Body of pancreas (tissue), 4 donors: ENCODE measurements around the gene COL18A1. TPM values are rescaled to one million over a fixed set of nuclear protein-coding genes. Genes with fewer than 3 reads are reported as not detected.
A peak's percentile ranks its signal among the peaks of the same experiment; 100 is the strongest.

Experiments
- ATAC-seq: fragments of 150-250 bp; one replicate; pipeline ENCODE4 v1.9.1; 2016
- DNase-seq, 4 donors: peaks; one replicate each; pipeline ENCODE4 v3.0.0-alpha.2; 2019
- H3K27ac ChIP-seq, 4 donors: fragments of 200-600 bp; sonication (generic); 1 replicate in 3 of 4; 2 replicates in 1 of 4; pipeline versions ENCODE4 v1.5.1 to v1.6.1; 2016 to 2019; ENCODE audit warnings: mild to moderate bottlenecking in 1 of 4, mixed read lengths in 1 of 4, moderate library complexity in 1 of 4
- H3K27me3 ChIP-seq, 2 donors: fragments of 200-600 bp; sonication (generic); one replicate each; pipeline ENCODE4 v1.6.0; 2016; ENCODE audit warnings: mild to moderate bottlenecking in 1 of 2
- H3K36me3 ChIP-seq, 2 donors: fragments of 200-600 bp; sonication (generic); replicated peaks in 1 of 2; 2 replicates each; pipeline ENCODE4 v1.5.1; 2016; ENCODE audit warnings: low read depth in 2 of 2; ENCODE audit not compliant: insufficient read depth in 1 of 2
- H3K4me1 ChIP-seq: fragments of 200-600 bp; sonication (generic); one replicate; pipeline ENCODE4 v1.6.0; 2016
- H3K4me3 ChIP-seq, 2 donors: fragments of 200-600 bp; sonication (generic); 1 replicate in 1 of 2; 2 replicates in 1 of 2; pipeline ENCODE4 v1.5.1; 2016 to 2019
- H3K9me3 ChIP-seq, 3 donors: fragments of 200-600 bp; sonication (generic); 1 replicate in 2 of 3; 2 replicates in 1 of 3; pipeline ENCODE4 v1.5.1; 2016
- CTCF ChIP-seq, 7 experiments: fragments of 450-650 bp in 4 of 7; fragments of 200-600 bp in 3 of 7; sonication (generic) in 3 of 7; IDR thresholded peaks; one replicate each; pipeline ENCODE4 v1.5.1; 2016 to 2019; ENCODE audit warnings: antibody characterized with exemption in 7 of 7
- POLR2A ChIP-seq, 3 donors: fragments of 450-650 bp; IDR thresholded peaks; one replicate each; pipeline ENCODE4 v1.6.1; 2016; ENCODE audit warnings: antibody characterized with exemption in 3 of 3, mild to moderate bottlenecking in 2 of 3
- WGBS, 2 donors: methylation state at CpG; one replicate each; pipeline ENCODE4 v1.1.5; 2017; 5-methylcytosine and 5-hydroxymethylcytosine counted together
- intact Hi-C: fragments of 100-400 bp; cut with DNase I; formaldehyde crosslinking; loops from one replicate; pipeline ENCODE4 v1.15.1; 2023
- total RNA-seq, 2 donors: library from RNA; depleted of rRNA; stranded (reverse); fragments of >200 nt; gene quantifications; one replicate each; pipeline ENCODE4 v1.1.0, GENCODE V29; 2016

The COL18A1 gene
- total RNA-seq, 2 donors from 2014 or later: 108 to 284 TPM

GRCh38 chr21:45411810-45412206 lies 6.8 kb downstream of the COL18A1 start:
- Histone ChIP-seq H3K9me3 (no peaks in the 10 kb centered on the region), H3K4me1 (peaks cover 69% of the 10 kb centered on the region), H3K27ac (peak overlapping the region in 2 of 4 donors; percentile 65 to 94), H3K4me3 (no peak overlapping the region), H3K36me3 (no peaks in the 10 kb centered on the region), H3K27me3 (no peaks in the 10 kb centered on the region)
- WGBS, 2 donors: 51 to 58% methylated on average over 18 of the region's 18 CpGs
- intact Hi-C loops: loop anchor here (10.0 kb wide), 1 partner anchor 87 kb away; no protein-coding TSS in a partner anchor
- DNase-seq (peak in 1 of 4 donors; percentile 5), ATAC-seq (no peak)
- no peak for TF ChIP-seq POLR2A (IDR thresholded peaks at IDR 0.05)
- TF ChIP-seq CTCF (IDR thresholded peaks at IDR 0.05): no peak

- H3K27ac ChIP-seq: peak overlapping the region in 1 of 4 donors; percentile 17
Measured at GRCh38 chr21:45412491-45412890, 7.5 kb downstream of the COL18A1 start.

GRCh38 chr21:45412909-45413611 lies 8.1 kb downstream of the COL18A1 start:
- Histone ChIP-seq H3K27me3 (no peaks in the 10 kb centered on the region), H3K36me3 (no peaks in the 10 kb centered on the region), H3K9me3 (no peaks in the 10 kb centered on the region), H3K27ac (peak overlapping the region in 1 of 4 donors; percentile 17), H3K4me3 (no peak overlapping the region), H3K4me1 (peaks cover 69% of the 10 kb centered on the region)
- no peak for TF ChIP-seq CTCF (IDR thresholded peaks at IDR 0.05)
- DNase-seq (peak in 1 of 4 donors; percentile 8), ATAC-seq (no peak)
- WGBS, 2 donors: 55 to 57% methylated on average over 25 to 27 of the region's 27 CpGs
- intact Hi-C loops: loop anchor here (10.0 kb wide), 1 partner anchor 88 kb away; no protein-coding TSS in a partner anchor

More at GRCh38 chr21:45412491-45412890, 7.5 kb downstream of the COL18A1 start:
- WGBS, 2 donors: 64 to 70% methylated on average over 5 to 7 of the region's 7 CpGs
- H3K36me3 ChIP-seq: no peaks in the 10 kb centered on the region
- intact Hi-C loops: loop anchor here (10.0 kb wide), 1 partner anchor 88 kb away; no protein-coding TSS in a partner anchor
- ATAC-seq (no peak), DNase-seq (peak in 2 of 4 donors; percentile 3 to 7)
- H3K4me1 ChIP-seq: peaks cover 69% of the 10 kb centered on the region
- no peaks in the 10 kb centered on the region for H3K9me3 ChIP-seq
- no peaks in the 10 kb centered on the region for H3K27me3 ChIP-seq
- TF ChIP-seq CTCF (IDR thresholded peaks at IDR 0.05): no peak
- no peak for TF ChIP-seq POLR2A (IDR thresholded peaks at IDR 0.05)
- no peak overlapping the region for H3K4me3 ChIP-seq

- Histone ChIP-seq H3K27ac (peak overlapping the region in 1 of 4 donors; percentile 17), H3K36me3 (no peaks in the 10 kb centered on the region), H3K4me1 (peaks cover 69% of the 10 kb centered on the region), H3K4me3 (no peak overlapping the region), H3K27me3 (no peaks in the 10 kb centered on the region), H3K9me3 (no peaks in the 10 kb centered on the region)
- 37 to 51% methylated on average over 7 of the region's 7 CpGs for WGBS, 2 donors
- ATAC-seq (no peak), DNase-seq (peak in 1 of 4 donors; percentile 6)
- TF ChIP-seq CTCF (IDR thresholded peaks at IDR 0.05): no peak
- TF ChIP-seq POLR2A (IDR thresholded peaks at IDR 0.05): no peak
- intact Hi-C loops: loop anchor here (10.0 kb wide), 1 partner anchor 89 kb away; no protein-coding TSS in a partner anchor
Measured at GRCh38 chr21:45413922-45414321, 9.0 kb downstream of the COL18A1 start.
